Subcutaneous abdominal adipose tissue (tissue), 5 donors: Measurements from ENCODE around the gene INAVA.

ENCODE experiments used
- H3K27ac ChIP-seq: one replicate; pipeline ENCODE4 v1.7.0; 2013; ENCODE audit warnings: low read depth, mild to moderate bottlenecking, inconsistent platforms, low read length, moderate library complexity
- H3K27me3 ChIP-seq, 5 donors: one replicate each; pipeline ENCODE4 v1.7.0; 2013; ENCODE audit warnings: low read length in 5 of 5, inconsistent platforms in 1 of 5; ENCODE audit not compliant: control insufficient read depth in 5 of 5, insufficient read depth in 4 of 5
- H3K36me3 ChIP-seq, 5 donors: one replicate each; pipeline ENCODE4 v1.7.0; 2013; ENCODE audit warnings: low read length in 5 of 5; ENCODE audit not compliant: control insufficient read depth in 5 of 5, insufficient read depth in 5 of 5
- H3K4me1 ChIP-seq, 5 donors: one replicate each; pipeline ENCODE4 v1.7.0; 2013; ENCODE audit warnings: low read length in 5 of 5, mild to moderate bottlenecking in 3 of 5, moderate library complexity in 1 of 5; ENCODE audit not compliant: control insufficient read depth in 5 of 5, insufficient read depth in 5 of 5
- H3K4me3 ChIP-seq, 5 donors: one replicate each; pipeline ENCODE4 v1.7.0; 2013; ENCODE audit warnings: low read length in 5 of 5, low read depth in 1 of 5
- H3K9ac ChIP-seq, 5 donors: one replicate each; pipeline ENCODE4 v1.7.0; 2013; ENCODE audit warnings: low read length in 5 of 5, mild to moderate bottlenecking in 4 of 5, moderate library complexity in 3 of 5
- H3K9me3 ChIP-seq, 5 donors: one replicate each; pipeline ENCODE4 v1.7.0; 2013; ENCODE audit warnings: low read length in 5 of 5; ENCODE audit not compliant: control insufficient read depth in 5 of 5
- donor health status: healthy.
- donor health status: healthy.
- donor health status: healthy.
- donor health status: healthy.
- donor health status: healthy.

INAVA gene

GRCh38 chr1:200889571-200889970, 5.1 kb upstream of the INAVA start:
- H3K4me3 ChIP-seq, result no peak overlapping the region
- H3K36me3 ChIP-seq, result no peaks in the 10 kb centered on the region
- no peak overlapping the region for H3K9ac ChIP-seq
- peaks cover 11 to 50% (median 36%) of the 10 kb centered on the region in 5 donors for H3K27me3 ChIP-seq
- peaks cover 2 to 24% (median 22%) of the 10 kb centered on the region in 5 donors for H3K4me1 ChIP-seq
- H3K9me3 ChIP-seq, result no peaks in the 10 kb centered on the region
- no peak overlapping the region for H3K27ac ChIP-seq

GRCh38 chr1:200890027-200890426, 4.7 kb upstream of the INAVA start:
- Histone ChIP-seq H3K4me3 (no peak overlapping the region), H3K36me3 (no peaks in the 10 kb centered on the region), H3K27me3 (peaks cover 11 to 50% (median 36%) of the 10 kb centered on the region in 5 donors), H3K27ac (no peak overlapping the region), H3K9me3 (no peaks in the 10 kb centered on the region), H3K9ac (no peak overlapping the region), H3K4me1 (peaks cover 2 to 24% (median 22%) of the 10 kb centered on the region in 5 donors)

- peak overlapping the region in 3 of 5 donors; percentile 14 to 58 (median 51) for H3K4me3 ChIP-seq
- no peaks in the 10 kb centered on the region for H3K9me3 ChIP-seq
- H3K27ac ChIP-seq, result no peak overlapping the region
- no peak overlapping the region for H3K9ac ChIP-seq
- peaks cover 2 to 24% (median 22%) of the 10 kb centered on the region in 5 donors for H3K4me1 ChIP-seq
- peaks cover 11 to 50% (median 38%) of the 10 kb centered on the region in 5 donors for H3K27me3 ChIP-seq
- H3K36me3 ChIP-seq, result no peaks in the 10 kb centered on the region
Observed at GRCh38 chr1:200890818-200891773, 3.6 kb upstream of the INAVA start.

GRCh38 chr1:200891774-200892157, 2.9 kb upstream of the INAVA start:
- peak overlapping the region in 2 of 5 donors; percentile 51 to 58 for H3K4me3 ChIP-seq
- H3K4me1 ChIP-seq, result peaks cover 2 to 24% (median 22%) of the 10 kb centered on the region in 5 donors
- H3K27me3 ChIP-seq, result peaks cover 11 to 51% (median 38%) of the 10 kb centered on the region in 5 donors
- no peaks in the 10 kb centered on the region for H3K9me3 ChIP-seq
- no peak overlapping the region for H3K27ac ChIP-seq
- H3K36me3 ChIP-seq, result no peaks in the 10 kb centered on the region
- no peak overlapping the region for H3K9ac ChIP-seq

- H3K27ac ChIP-seq, result no peak overlapping the region
- H3K9ac ChIP-seq, result no peak overlapping the region
- H3K4me3 ChIP-seq, result no peak overlapping the region
- peaks cover 11 to 52% (median 36%) of the 10 kb centered on the region in 5 donors for H3K27me3 ChIP-seq
- no peaks in the 10 kb centered on the region for H3K9me3 ChIP-seq
- H3K4me1 ChIP-seq, result peaks cover 2 to 24% (median 22%) of the 10 kb centered on the region in 5 donors
- no peaks in the 10 kb centered on the region for H3K36me3 ChIP-seq
Observed at GRCh38 chr1:200892546-200892945, 2.2 kb upstream of the INAVA start.

- Histone ChIP-seq H3K9ac (no peak overlapping the region), H3K4me1 (peaks cover 2 to 24% (median 22%) of the 10 kb centered on the region in 5 donors), H3K27me3 (peaks cover 11 to 49% (median 36%) of the 10 kb centered on the region in 5 donors), H3K9me3 (no peaks in the 10 kb centered on the region), H3K27ac (no peak overlapping the region), H3K36me3 (no peaks in the 10 kb centered on the region), H3K4me3 (no peak overlapping the region)
Observed at GRCh38 chr1:200892958-200893357, 1.7 kb upstream of the INAVA start.

GRCh38 chr1:200893411-200893901, 1.2 kb upstream of the INAVA start:
- peaks cover 2 to 20% (median 17%) of the 10 kb centered on the region in 5 donors for H3K4me1 ChIP-seq
- peaks cover 11 to 44% (median 31%) of the 10 kb centered on the region in 5 donors for H3K27me3 ChIP-seq
- no peak overlapping the region for H3K4me3 ChIP-seq
- no peak overlapping the region for H3K27ac ChIP-seq
- no peak overlapping the region for H3K9ac ChIP-seq
- no peaks in the 10 kb centered on the region for H3K36me3 ChIP-seq
- H3K9me3 ChIP-seq, result no peaks in the 10 kb centered on the region

GRCh38 chr1:200895443-200895789, 716 bp downstream of the INAVA start:
- Histone ChIP-seq H3K4me1 (peaks cover 0 to 19% (median 13%) of the 10 kb centered on the region in 5 donors), H3K9ac (no peak overlapping the region), H3K27ac (no peak overlapping the region), H3K4me3 (no peak overlapping the region), H3K27me3 (peaks cover 5 to 31% (median 20%) of the 10 kb centered on the region in 5 donors), H3K36me3 (no peaks in the 10 kb centered on the region), H3K9me3 (no peaks in the 10 kb centered on the region)

- H3K27ac ChIP-seq, result no peak overlapping the region
- peaks cover 3 to 27% (median 17%) of the 10 kb centered on the region in 5 donors for H3K27me3 ChIP-seq
- H3K4me3 ChIP-seq, result no peak overlapping the region
- H3K36me3 ChIP-seq, result no peaks in the 10 kb centered on the region
- H3K9ac ChIP-seq, result no peak overlapping the region
- H3K4me1 ChIP-seq, result peaks cover 0 to 15% (median 10%) of the 10 kb centered on the region in 5 donors
- H3K9me3 ChIP-seq, result no peaks in the 10 kb centered on the region
Observed at GRCh38 chr1:200895801-200896530, 1.3 kb downstream of the INAVA start.
